Mammary epithelial cell (primary cell): Measurements from ENCODE around the gene RSRC1.

ENCODE experiments used
- EZH2 ChIP-seq: IDR thresholded peaks from 2 replicates; pipeline ENCODE4 v1.6.1; 2012; ENCODE audit warnings: low read length, inconsistent platforms, borderline replicate concordance
- TF ChIP-seq, protein P1 (sequence below), 2 donors: IDR thresholded peaks in 1 of 2; conservative IDR thresholded peaks in 1 of 2; 2 replicates each; pipeline ENCODE4 v1.5.1; 2011 to 2012; ENCODE audit warnings: inconsistent platforms in 2 of 2, low read length in 2 of 2, mild to moderate bottlenecking in 2 of 2, control low read depth in 1 of 2, low read depth in 1 of 2; ENCODE audit not compliant: insufficient read depth in 1 of 2; ENCODE audit errors: extremely low read depth in 1 of 2

DNA sequence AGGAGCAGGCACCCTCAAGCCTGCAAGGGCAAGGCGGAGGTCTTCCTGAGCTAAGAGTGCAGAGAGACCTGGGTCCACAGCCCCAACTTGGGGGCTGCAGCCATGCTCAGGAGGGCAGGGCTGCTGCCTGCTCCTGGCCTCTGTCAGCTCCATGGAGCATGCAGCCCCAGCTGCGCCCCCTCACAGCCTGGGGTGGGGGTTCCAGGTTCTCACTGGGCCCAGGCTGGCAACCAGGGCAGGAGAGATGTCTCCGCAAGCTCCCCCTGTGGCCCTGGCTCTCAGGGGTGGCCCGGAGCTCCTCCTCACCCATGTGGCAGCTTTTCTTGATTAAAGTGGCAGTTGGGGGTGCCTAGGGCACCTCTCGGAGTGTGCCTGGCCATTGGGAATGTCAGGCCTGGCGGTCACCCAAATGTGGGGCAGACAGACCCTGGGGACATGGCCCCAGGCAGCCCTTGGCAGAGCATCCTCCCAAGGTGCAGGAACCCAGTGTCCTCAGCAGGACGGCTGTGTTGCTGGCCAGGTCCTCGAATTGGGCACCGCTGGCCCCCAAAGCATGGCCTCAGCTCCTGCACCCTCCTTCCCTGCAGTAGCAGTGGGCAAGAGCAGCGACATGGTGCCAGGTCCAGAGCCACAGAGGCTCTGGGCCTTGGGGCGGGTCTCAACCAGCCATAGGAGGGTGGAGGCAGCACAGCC is 251.0 kb downstream of the RSRC1 start:
- TF ChIP-seq, protein P1, sequence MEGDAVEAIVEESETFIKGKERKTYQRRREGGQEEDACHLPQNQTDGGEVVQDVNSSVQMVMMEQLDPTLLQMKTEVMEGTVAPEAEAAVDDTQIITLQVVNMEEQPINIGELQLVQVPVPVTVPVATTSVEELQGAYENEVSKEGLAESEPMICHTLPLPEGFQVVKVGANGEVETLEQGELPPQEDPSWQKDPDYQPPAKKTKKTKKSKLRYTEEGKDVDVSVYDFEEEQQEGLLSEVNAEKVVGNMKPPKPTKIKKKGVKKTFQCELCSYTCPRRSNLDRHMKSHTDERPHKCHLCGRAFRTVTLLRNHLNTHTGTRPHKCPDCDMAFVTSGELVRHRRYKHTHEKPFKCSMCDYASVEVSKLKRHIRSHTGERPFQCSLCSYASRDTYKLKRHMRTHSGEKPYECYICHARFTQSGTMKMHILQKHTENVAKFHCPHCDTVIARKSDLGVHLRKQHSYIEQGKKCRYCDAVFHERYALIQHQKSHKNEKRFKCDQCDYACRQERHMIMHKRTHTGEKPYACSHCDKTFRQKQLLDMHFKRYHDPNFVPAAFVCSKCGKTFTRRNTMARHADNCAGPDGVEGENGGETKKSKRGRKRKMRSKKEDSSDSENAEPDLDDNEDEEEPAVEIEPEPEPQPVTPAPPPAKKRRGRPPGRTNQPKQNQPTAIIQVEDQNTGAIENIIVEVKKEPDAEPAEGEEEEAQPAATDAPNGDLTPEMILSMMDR (conservative IDR thresholded peaks at IDR 0.05 in 1 of 2, IDR thresholded peaks at IDR 0.05 in 1 of 2; ENCODE audit: extremely low read depth in 1 of 2, insufficient read depth in 1 of 2, low read depth in 1 of 2, low read length in 2 of 2), result no peak
- TF ChIP-seq EZH2, result no peak
